Measurements from ENCODE around the gene CDH2.

CDH2 gene

DNA sequence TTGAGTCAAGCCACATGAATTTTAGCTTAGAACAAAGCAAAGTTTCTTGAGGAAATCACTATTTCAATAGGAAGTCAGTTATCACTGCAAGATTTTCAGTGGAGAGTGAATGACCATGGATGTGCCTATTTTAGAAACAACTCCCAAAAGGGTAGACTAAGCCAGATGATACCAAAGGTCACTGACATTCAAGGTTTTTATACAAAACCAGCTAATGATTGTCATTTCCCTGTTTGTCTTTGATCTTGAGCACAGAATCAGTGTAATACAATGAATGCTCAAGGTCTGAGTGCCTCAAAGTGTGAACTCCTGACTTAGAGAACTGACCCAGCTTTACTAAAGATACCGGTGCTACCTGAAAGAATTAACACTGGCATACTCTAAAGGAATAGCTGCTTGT is 60.5 kb downstream of the CDH2 start:
- H3K27ac ChIP-seq (ENCODE audit: low read depth, low read length), result no peak overlapping the region
- H3K4me3 ChIP-seq (ENCODE audit: low read depth in 1 of 5, low read length in 5 of 5), result no peak overlapping the region
- no peaks in the 10 kb centered on the region for H3K4me1 ChIP-seq (ENCODE audit: control insufficient read depth in 5 of 5, insufficient read depth in 5 of 5, low read length in 5 of 5)
- no peak overlapping the region for H3K9ac ChIP-seq (ENCODE audit: low read length in 5 of 5)
- no peaks in the 10 kb centered on the region for H3K36me3 ChIP-seq (ENCODE audit: control insufficient read depth in 5 of 5, insufficient read depth in 5 of 5, low read length in 5 of 5)
- H3K27me3 ChIP-seq (ENCODE audit: control insufficient read depth in 5 of 5, insufficient read depth in 4 of 5, low read length in 5 of 5), result no peaks in the 10 kb centered on the region
- no peaks in the 10 kb centered on the region for H3K9me3 ChIP-seq (ENCODE audit: control insufficient read depth in 5 of 5, low read length in 5 of 5)

DNA sequence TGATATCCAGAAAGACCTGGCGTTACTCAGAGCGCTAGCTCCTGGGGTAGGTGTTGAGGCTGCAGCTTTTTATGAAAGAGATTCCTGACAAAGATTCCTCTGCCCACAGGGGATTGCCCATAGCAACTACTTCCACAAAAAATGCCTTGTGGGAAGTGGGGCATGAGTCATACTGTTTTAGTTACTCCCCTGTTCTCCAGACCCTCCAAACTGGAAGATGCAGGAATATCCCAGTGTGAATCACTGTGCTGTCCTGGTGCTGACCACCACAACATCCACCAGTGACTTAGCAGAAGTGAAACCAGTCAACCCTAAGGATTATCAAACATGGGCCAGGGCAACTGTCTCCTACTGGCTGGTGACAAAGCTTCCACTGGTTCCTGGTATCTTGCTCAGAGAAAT is 61.8 kb downstream of the CDH2 start:
- no peak overlapping the region for H3K27ac ChIP-seq (ENCODE audit: low read depth, low read length)

DNA sequence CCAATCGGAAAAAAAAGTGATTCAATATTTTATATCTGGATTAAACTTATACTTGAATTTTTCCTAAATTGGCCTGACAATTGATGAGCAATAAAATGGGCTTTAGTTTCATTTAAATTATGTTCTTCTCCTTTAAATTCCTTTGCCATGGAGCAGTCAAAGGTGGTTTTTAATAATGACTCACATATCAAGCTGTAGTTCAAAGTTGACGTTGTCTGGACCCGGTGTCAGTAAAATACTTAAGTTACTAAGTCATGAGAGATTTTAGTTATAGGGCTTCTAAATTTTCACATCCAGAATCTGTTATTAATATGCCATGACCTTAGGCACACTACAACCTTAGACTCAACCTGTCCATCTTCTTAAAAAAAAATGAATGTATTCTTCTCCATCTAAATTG is 62.5 kb downstream of the CDH2 start:
- Histone ChIP-seq H3K4me1 (ENCODE audit: control insufficient read depth in 5 of 5, insufficient read depth in 5 of 5, low read length in 5 of 5) (no peaks in the 10 kb centered on the region), H3K9me3 (ENCODE audit: control insufficient read depth in 5 of 5, low read length in 5 of 5) (no peaks in the 10 kb centered on the region), H3K27ac (ENCODE audit: low read depth, low read length) (no peak overlapping the region), H3K36me3 (ENCODE audit: control insufficient read depth in 5 of 5, insufficient read depth in 5 of 5, low read length in 5 of 5) (no peaks in the 10 kb centered on the region), H3K4me3 (ENCODE audit: low read depth in 1 of 5, low read length in 5 of 5) (no peak overlapping the region), H3K27me3 (ENCODE audit: control insufficient read depth in 5 of 5, insufficient read depth in 4 of 5, low read length in 5 of 5) (no peaks in the 10 kb centered on the region), H3K9ac (ENCODE audit: low read length in 5 of 5) (no peak overlapping the region)

More for the DNA sequence above, 61.8 kb downstream of the CDH2 start:
- H3K9ac ChIP-seq (ENCODE audit: low read length in 5 of 5), result no peak overlapping the region
- H3K36me3 ChIP-seq (ENCODE audit: control insufficient read depth in 5 of 5, insufficient read depth in 5 of 5, low read length in 5 of 5), result no peaks in the 10 kb centered on the region
- no peaks in the 10 kb centered on the region for H3K27me3 ChIP-seq (ENCODE audit: control insufficient read depth in 5 of 5, insufficient read depth in 4 of 5, low read length in 5 of 5)
- H3K9me3 ChIP-seq (ENCODE audit: control insufficient read depth in 5 of 5, low read length in 5 of 5), result no peaks in the 10 kb centered on the region
- H3K4me1 ChIP-seq (ENCODE audit: control insufficient read depth in 5 of 5, insufficient read depth in 5 of 5, low read length in 5 of 5), result no peaks in the 10 kb centered on the region
- H3K4me3 ChIP-seq (ENCODE audit: low read depth in 1 of 5, low read length in 5 of 5), result no peak overlapping the region

DNA sequence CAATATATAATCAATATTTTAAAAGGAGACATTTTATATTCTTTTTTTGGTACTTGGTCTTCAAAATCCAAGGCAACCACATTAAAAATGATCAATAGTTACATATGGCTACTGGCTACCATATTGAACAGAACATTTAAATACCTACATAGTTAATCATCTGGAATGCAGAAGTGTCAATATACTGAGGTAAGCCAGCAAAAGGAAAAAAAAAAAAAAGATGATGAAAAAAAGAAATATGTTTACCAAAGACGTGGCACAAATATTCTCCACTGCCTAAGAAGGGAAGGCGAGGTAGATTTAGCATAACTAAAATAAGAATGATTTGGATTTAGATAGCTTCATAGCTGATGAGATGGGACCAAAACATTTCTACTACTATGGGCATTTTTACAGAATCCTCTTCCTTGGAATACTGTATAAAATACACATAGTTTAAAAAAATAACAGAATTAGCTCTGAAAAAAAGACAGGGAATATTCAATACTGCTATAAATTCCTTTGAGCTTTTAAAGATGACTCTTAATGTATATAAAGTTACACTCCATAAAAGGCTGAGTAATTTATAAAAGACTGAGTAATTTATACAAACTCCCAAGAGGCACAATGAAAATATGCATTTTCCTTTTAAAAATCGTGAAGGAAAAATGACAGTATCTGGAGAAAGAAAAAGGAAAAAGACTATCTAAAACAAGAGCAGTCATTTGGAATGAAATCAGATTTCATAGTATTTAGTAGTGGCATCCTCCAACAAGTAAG is 63.5 kb downstream of the CDH2 start:
- Histone ChIP-seq H3K9me3 (ENCODE audit: control insufficient read depth in 5 of 5, low read length in 5 of 5) (no peaks in the 10 kb centered on the region), H3K4me1 (ENCODE audit: control insufficient read depth in 5 of 5, insufficient read depth in 5 of 5, low read length in 5 of 5) (no peaks in the 10 kb centered on the region), H3K4me3 (ENCODE audit: low read depth in 1 of 5, low read length in 5 of 5) (no peak overlapping the region), H3K36me3 (ENCODE audit: control insufficient read depth in 5 of 5, insufficient read depth in 5 of 5, low read length in 5 of 5) (no peaks in the 10 kb centered on the region), H3K27ac (ENCODE audit: low read depth, low read length) (no peak overlapping the region), H3K27me3 (ENCODE audit: control insufficient read depth in 5 of 5, insufficient read depth in 4 of 5, low read length in 5 of 5) (no peaks in the 10 kb centered on the region), H3K9ac (ENCODE audit: low read length in 5 of 5) (no peak overlapping the region)

GRCh38 chr18:28112056-28112470 is 64.9 kb downstream of the CDH2 start:
- H3K27ac ChIP-seq (ENCODE audit: low read depth, low read length), result no peak overlapping the region

DNA sequence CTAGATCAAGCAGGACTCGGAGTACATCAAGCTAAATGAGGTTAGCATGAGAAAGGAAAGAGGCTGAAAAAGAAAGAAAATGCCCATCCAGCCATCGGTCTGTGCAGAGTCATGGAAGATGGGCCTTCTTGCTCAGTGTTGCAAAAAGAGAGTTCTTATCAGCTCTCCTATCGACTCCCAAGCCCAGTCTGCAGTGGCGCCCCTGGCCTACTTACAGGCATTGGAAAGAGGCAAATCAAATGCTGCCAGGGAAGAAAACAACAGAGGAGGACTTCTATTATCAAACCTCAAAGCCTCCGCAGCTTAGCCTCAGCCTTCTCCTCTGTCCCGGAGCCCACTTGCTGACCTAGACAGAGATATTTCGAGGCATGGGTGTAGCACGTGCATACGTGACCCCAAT is 66.0 kb downstream of the CDH2 start:
- Histone ChIP-seq H3K4me1 (ENCODE audit: control insufficient read depth in 5 of 5, insufficient read depth in 5 of 5, low read length in 5 of 5) (no peaks in the 10 kb centered on the region), H3K9me3 (ENCODE audit: control insufficient read depth in 5 of 5, low read length in 5 of 5) (no peaks in the 10 kb centered on the region), H3K27ac (ENCODE audit: low read depth, low read length) (no peak overlapping the region), H3K36me3 (ENCODE audit: control insufficient read depth in 5 of 5, insufficient read depth in 5 of 5, low read length in 5 of 5) (no peaks in the 10 kb centered on the region), H3K9ac (ENCODE audit: low read length in 5 of 5) (no peak overlapping the region), H3K27me3 (ENCODE audit: control insufficient read depth in 5 of 5, insufficient read depth in 4 of 5, low read length in 5 of 5) (no peaks in the 10 kb centered on the region), H3K4me3 (ENCODE audit: low read depth in 1 of 5, low read length in 5 of 5) (no peak overlapping the region)

More at GRCh38 chr18:28112056-28112470, 64.9 kb downstream of the CDH2 start:
- Histone ChIP-seq H3K9ac (ENCODE audit: low read length in 5 of 5) (no peak overlapping the region), H3K4me3 (ENCODE audit: low read depth in 1 of 5, low read length in 5 of 5) (no peak overlapping the region), H3K36me3 (ENCODE audit: control insufficient read depth in 5 of 5, insufficient read depth in 5 of 5, low read length in 5 of 5) (no peaks in the 10 kb centered on the region), H3K27me3 (ENCODE audit: control insufficient read depth in 5 of 5, insufficient read depth in 4 of 5, low read length in 5 of 5) (no peaks in the 10 kb centered on the region), H3K4me1 (ENCODE audit: control insufficient read depth in 5 of 5, insufficient read depth in 5 of 5, low read length in 5 of 5) (no peaks in the 10 kb centered on the region), H3K9me3 (ENCODE audit: control insufficient read depth in 5 of 5, low read length in 5 of 5) (no peaks in the 10 kb centered on the region)

- H3K4me3 ChIP-seq (ENCODE audit: low read depth in 1 of 5, low read length in 5 of 5), result no peak overlapping the region
- no peak overlapping the region for H3K9ac ChIP-seq (ENCODE audit: low read length in 5 of 5)
- no peaks in the 10 kb centered on the region for H3K4me1 ChIP-seq (ENCODE audit: control insufficient read depth in 5 of 5, insufficient read depth in 5 of 5, low read length in 5 of 5)
- no peak overlapping the region for H3K27ac ChIP-seq (ENCODE audit: low read depth, low read length)
- H3K27me3 ChIP-seq (ENCODE audit: control insufficient read depth in 5 of 5, insufficient read depth in 4 of 5, low read length in 5 of 5), result no peaks in the 10 kb centered on the region
- H3K36me3 ChIP-seq (ENCODE audit: control insufficient read depth in 5 of 5, insufficient read depth in 5 of 5, low read length in 5 of 5), result no peaks in the 10 kb centered on the region
- no peaks in the 10 kb centered on the region for H3K9me3 ChIP-seq (ENCODE audit: control insufficient read depth in 5 of 5, low read length in 5 of 5)
Observed at GRCh38 chr18:28109781-28110560, 67.0 kb downstream of the CDH2 start.

- Histone ChIP-seq H3K4me1 (ENCODE audit: control insufficient read depth in 5 of 5, insufficient read depth in 5 of 5, low read length in 5 of 5) (no peaks in the 10 kb centered on the region), H3K9me3 (ENCODE audit: control insufficient read depth in 5 of 5, low read length in 5 of 5) (no peaks in the 10 kb centered on the region), H3K27ac (ENCODE audit: low read depth, low read length) (no peak overlapping the region), H3K36me3 (ENCODE audit: control insufficient read depth in 5 of 5, insufficient read depth in 5 of 5, low read length in 5 of 5) (no peaks in the 10 kb centered on the region), H3K4me3 (ENCODE audit: low read depth in 1 of 5, low read length in 5 of 5) (no peak overlapping the region), H3K27me3 (ENCODE audit: control insufficient read depth in 5 of 5, insufficient read depth in 4 of 5, low read length in 5 of 5) (no peaks in the 10 kb centered on the region), H3K9ac (ENCODE audit: low read length in 5 of 5) (no peak overlapping the region)
Observed at GRCh38 chr18:28108814-28109213, 68.1 kb downstream of the CDH2 start.

- Histone ChIP-seq H3K4me3 (ENCODE audit: low read depth in 1 of 5, low read length in 5 of 5) (no peak overlapping the region), H3K27ac (ENCODE audit: low read depth, low read length) (no peak overlapping the region), H3K36me3 (ENCODE audit: control insufficient read depth in 5 of 5, insufficient read depth in 5 of 5, low read length in 5 of 5) (no peaks in the 10 kb centered on the region), H3K9ac (ENCODE audit: low read length in 5 of 5) (no peak overlapping the region), H3K9me3 (ENCODE audit: control insufficient read depth in 5 of 5, low read length in 5 of 5) (no peaks in the 10 kb centered on the region), H3K4me1 (ENCODE audit: control insufficient read depth in 5 of 5, insufficient read depth in 5 of 5, low read length in 5 of 5) (no peaks in the 10 kb centered on the region), H3K27me3 (ENCODE audit: control insufficient read depth in 5 of 5, insufficient read depth in 4 of 5, low read length in 5 of 5) (no peaks in the 10 kb centered on the region)
Observed at GRCh38 chr18:28108254-28108653, 68.7 kb downstream of the CDH2 start.

DNA sequence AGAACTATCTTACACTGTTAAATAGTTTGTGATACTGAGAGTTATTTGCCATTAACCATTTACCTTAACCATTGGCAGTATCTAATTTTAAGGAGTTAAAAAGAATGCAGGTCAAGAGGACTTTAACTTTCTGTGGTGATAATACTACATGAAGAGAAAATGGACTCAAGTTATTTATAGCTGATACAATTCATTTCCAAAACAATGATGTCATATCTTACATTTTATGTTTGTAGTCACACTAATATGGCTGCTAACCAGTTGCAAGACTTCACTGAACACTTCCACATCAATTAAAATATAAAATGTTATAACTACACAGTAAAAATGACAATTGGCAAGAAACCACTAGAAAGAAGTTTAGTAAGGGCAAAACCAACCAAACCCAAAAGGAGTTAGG is 77.7 kb downstream of the CDH2 start:
- H3K9ac ChIP-seq (ENCODE audit: low read length in 5 of 5), result no peak overlapping the region
- no peak overlapping the region for H3K4me3 ChIP-seq (ENCODE audit: low read depth in 1 of 5, low read length in 5 of 5)
- H3K36me3 ChIP-seq (ENCODE audit: control insufficient read depth in 5 of 5, insufficient read depth in 5 of 5, low read length in 5 of 5), result no peaks in the 10 kb centered on the region
- H3K9me3 ChIP-seq (ENCODE audit: control insufficient read depth in 5 of 5, low read length in 5 of 5), result no peaks in the 10 kb centered on the region
- no peaks in the 10 kb centered on the region for H3K4me1 ChIP-seq (ENCODE audit: control insufficient read depth in 5 of 5, insufficient read depth in 5 of 5, low read length in 5 of 5)
- H3K27ac ChIP-seq (ENCODE audit: low read depth, low read length), result no peak overlapping the region
- no peaks in the 10 kb centered on the region for H3K27me3 ChIP-seq (ENCODE audit: control insufficient read depth in 5 of 5, insufficient read depth in 4 of 5, low read length in 5 of 5)
